Measurements from ENCODE around the gene PNMT. TPM values are rescaled to one million over a fixed set of nuclear protein-coding genes. Genes with fewer than 3 reads are reported as not detected.
A peak's percentile ranks its signal among the peaks of the same experiment; 100 is the strongest.

PNMT gene
- total and polyA plus RNA-seq, 2 of the 4 experiments (the other 2 are of a cell fraction) = not detected

- Histone ChIP-seq H3K56ac (ENCODE audit: extremely low read depth, insufficient read depth, low read length) (no peak overlapping the region; the same call in 1 of the 2 replicates), H3K9me1 (ENCODE audit: insufficient read depth, low read length) (no peaks in the 10 kb centered on the region), H2BK5ac (ENCODE audit: low read depth, low read length, poor library complexity, severe bottlenecking) (no peak overlapping the region), H3K27ac (ENCODE audit: insufficient read depth, low read length) (no peak overlapping the region), H3K4me1 (ENCODE audit: control insufficient read depth, insufficient read depth, low read length) (peaks cover 3% of the 10 kb centered on the region; the same call in 1 of the 2 replicates), H4K20me1 (ENCODE audit: insufficient read depth, low read length) (no peaks in the 10 kb centered on the region), H3K9me3 (ENCODE audit: control insufficient read depth, insufficient read depth, low read length) (no peaks in the 10 kb centered on the region), H2BK15ac (ENCODE audit: low read depth, low read length) (no peak overlapping the region), H2BK20ac (ENCODE audit: low read depth, low read length) (no peak overlapping the region), H4K8ac (ENCODE audit: low read depth in 2 of 2, low read length in 2 of 2) (no peak overlapping the region), H2AK9ac (replicated peaks; ENCODE audit: low read depth, low read length, poor library complexity) (no peak overlapping the region), H3K79me1 (ENCODE audit: low read depth in 1 of 2, low read length in 2 of 2) (no peaks in the 10 kb centered on the region), H3K23ac (ENCODE audit: low read depth, low read length) (no peak overlapping the region), H3K36me3 (ENCODE audit: control insufficient read depth, insufficient read depth, low read length) (no peaks in the 10 kb centered on the region), H2AFZ (replicated peaks; ENCODE audit: low read length, poor library complexity) (no peak overlapping the region), H3K4ac (ENCODE audit: low read depth, low read length) (no peak overlapping the region), H2AK5ac (ENCODE audit: low read depth, low read length) (no peak overlapping the region), H4K5ac (ENCODE audit: low read depth, low read length) (no peak overlapping the region), H3K18ac (ENCODE audit: low read depth, low read length) (no peak overlapping the region), H4K91ac (ENCODE audit: insufficient read depth, low read depth, low read length) (no peak overlapping the region), H3K4me3 (ENCODE audit: insufficient read depth, low read depth, low read length) (no peak overlapping the region), H3K9ac (ENCODE audit: low read depth, low read length) (0 out of 2 replicates have a peak overlapping the region, but pooled peaks have one; percentile 3), H3K14ac (replicated peaks; ENCODE audit: low read depth, low read length) (no peak overlapping the region), H2BK120ac (ENCODE audit: low read depth, low read length) (no peak overlapping the region), H3K27me3 (ENCODE audit: control insufficient read depth, insufficient read depth, low read length) (peaks cover 52% of the 10 kb centered on the region), H3K4me2 (ENCODE audit: low read depth, low read length) (peak overlapping the region; percentile 74)
- ATAC-seq (ENCODE audit: low read depth) (no peak), DNase-seq (no peak)
- in situ Hi-C loops (cut with MboI; ENCODE audit: low sequenced_read_pairs) (loop anchor here (5.0 kb wide), 1 partner anchor 80 kb away; no protein-coding TSS in a partner anchor), dilution Hi-C loops (cut with HindIII; ENCODE audit: low sequenced_read_pairs, unreplicated experiment) (no loop called here), intact Hi-C loops (cut with micrococcal nuclease) (loop anchor here (1.0 to 10.0 kb wide), 5 partner anchors 50 to 362 kb away; partner anchors contain the start of gene PSMD3)
- WGBS, 2 experiments (ENCODE audit: extremely low coverage in 2 of 2, insufficient read length in 1 of 2) = 83% methylated on average over 2 of the region's 16 CpGs; no CpG with 5 or more reads in 1 of the 2 experiments
- CTCF ChIA-PET = interaction anchor here (1.0 to 1.5 kb wide), 8 partner anchors 8 to 108 kb away, joined by 3 to 11 read pairs (median 6); partner anchors contain the start of genes MIEN1 and TCAP
- POLR2A ChIA-PET (ENCODE audit: unreplicated experiment) = no interaction called here
- TF ChIP-seq NFE2L2 (IDR thresholded peaks at IDR 0.05; ENCODE audit: low read depth, low read length) = no peak
- no peak for TF ChIP-seq POLR2A (IDR thresholded peaks at IDR 0.05; ENCODE audit: low read depth, low read length)
- TF ChIP-seq SMC3 (IDR thresholded peaks at IDR 0.05; ENCODE audit: low read depth, low read length) = no peak
- no peak for TF ChIP-seq CTCF (conservative IDR thresholded peaks at IDR 0.05; ENCODE audit: low read depth, low read length)
- no peak for TF ChIP-seq FOS (IDR thresholded peaks at IDR 0.05; ENCODE audit: low read depth, low read length)
- no peak for TF ChIP-seq RCOR1 (IDR thresholded peaks at IDR 0.05; ENCODE audit: insufficient replicate concordance, low read length)
- BruUV-seq (replicated peaks) = no TSS peak
Measured at GRCh38 chr17:39622380-39623006, 45.8 kb upstream of the PNMT start.

All from IMR-90 (cell line).